ENCODE results near the gene PIK3CD.
"Not testable (repeated sequence)": the region's sequence is repeated elsewhere in the genome, so short reads cannot be mapped to it uniquely, and the experiment has no call there.

PIK3CD gene

GRCh38 chr1:9690440-9691107, 39.0 kb downstream of the PIK3CD start:
- DNase-seq, result no peak

GRCh38 chr1:9691108-9691445, 39.5 kb downstream of the PIK3CD start:
- no peak for DNase-seq

GRCh38 chr1:9691691-9692090, 40.2 kb downstream of the PIK3CD start:
- DNase-seq, result no peak

- no peak for DNase-seq
Observed at GRCh38 chr1:9696793-9697192, 45.3 kb downstream of the PIK3CD start.

- no peak for DNase-seq
Observed at GRCh38 chr1:9699361-9699760, 47.8 kb downstream of the PIK3CD start.

- DNase-seq, result no peak
Observed at GRCh38 chr1:9700340-9700739, 48.8 kb downstream of the PIK3CD start.

- DNase-seq, result no peak
Observed at GRCh38 chr1:9701665-9702064, 50.1 kb downstream of the PIK3CD start.

GRCh38 chr1:9703165-9703509, 51.6 kb downstream of the PIK3CD start:
- DNase-seq, result no peak

- DNase-seq, result no peak
Observed at GRCh38 chr1:9703681-9704080, 52.1 kb downstream of the PIK3CD start.

- DNase-seq, result no peak
Observed at GRCh38 chr1:9705337-9706093, 54.0 kb downstream of the PIK3CD start.

GRCh38 chr1:9706178-9706577, 54.6 kb downstream of the PIK3CD start:
- no peak for DNase-seq

- DNase-seq, result no peak
Observed at GRCh38 chr1:9710037-9710436, 58.5 kb downstream of the PIK3CD start.

- DNase-seq, result no peak
Observed at GRCh38 chr1:9711466-9712020, 60.0 kb downstream of the PIK3CD start.

GRCh38 chr1:9712767-9713166, 61.2 kb downstream of the PIK3CD start:
- DNase-seq, result not testable (repeated sequence)

GRCh38 chr1:9714257-9714718, 62.8 kb downstream of the PIK3CD start:
- peak; percentile 45 to 70 for DNase-seq

- peak; percentile 45 to 61 for DNase-seq
Observed at GRCh38 chr1:9715536-9716226, 64.2 kb downstream of the PIK3CD start.

GRCh38 chr1:9716404-9717192, 65.1 kb downstream of the PIK3CD start:
- no peak for DNase-seq

GRCh38 chr1:9717193-9718005, 65.9 kb downstream of the PIK3CD start:
- DNase-seq, result peak; percentile 92

- DNase-seq, result no peak
Observed at GRCh38 chr1:9718006-9718680, 66.6 kb downstream of the PIK3CD start.

GRCh38 chr1:9719978-9720722, 68.6 kb downstream of the PIK3CD start:
- DNase-seq, result no peak
